Activated naive CD4-positive, alpha-beta T cell (primary cell): ENCODE measurements around the gene PACSIN2.
"Not testable (repeated sequence)": the region's sequence is repeated elsewhere in the genome, so short reads cannot be mapped to it uniquely, and the experiment has no call there.

Experiments used
- DNase-seq, 4 experiments: peaks; one replicate each; lab custom pipeline; 2025; lab: John Stamatoyannopoulos, UW

Gene PACSIN2

GRCh38 chr22:42926768-42927167 lies 88.2 kb downstream of the PACSIN2 start:
- DNase-seq: no peak

DNA sequence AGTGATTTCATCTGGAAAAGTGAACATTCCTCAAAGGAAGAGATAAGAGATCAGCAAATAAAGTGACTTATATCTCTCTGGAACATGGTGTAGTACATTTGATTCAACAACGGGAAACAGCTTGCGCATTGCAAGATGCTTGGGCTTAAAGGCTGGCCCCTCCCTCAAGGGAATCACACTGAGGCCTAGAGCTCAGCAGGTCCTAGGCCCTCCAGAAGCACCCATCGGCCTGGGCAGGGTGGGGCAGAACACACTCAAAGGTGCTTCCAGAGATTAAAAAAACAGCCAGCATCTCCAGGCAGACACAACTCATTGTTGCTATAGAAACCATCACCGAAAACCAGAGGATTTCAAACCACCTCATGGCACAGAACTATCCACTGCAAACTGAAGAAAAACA lies 88.8 kb downstream of the PACSIN2 start:
- no peak for DNase-seq

DNA sequence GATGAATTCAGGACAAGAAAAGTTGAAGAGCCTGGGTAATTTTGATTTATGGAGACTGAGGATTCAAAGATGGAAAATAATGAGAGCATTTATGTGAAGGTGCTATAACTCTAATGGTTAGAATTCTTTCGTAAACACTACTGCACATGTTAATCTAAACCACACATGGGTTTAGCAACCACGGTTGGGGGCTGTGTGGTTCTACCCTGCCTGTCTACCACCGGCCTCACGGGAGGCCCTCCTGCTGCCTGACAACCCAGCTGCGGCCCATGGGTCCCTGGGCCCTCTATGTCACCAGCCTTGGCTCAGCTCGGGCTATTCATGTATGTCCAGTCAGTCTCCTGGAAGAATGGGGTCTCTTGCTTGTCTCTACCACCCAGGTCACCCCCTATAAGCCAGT lies 89.4 kb downstream of the PACSIN2 start:
- DNase-seq: no peak

- not testable (repeated sequence) for DNase-seq
Observed at GRCh38 chr22:42925031-42925430, 89.9 kb downstream of the PACSIN2 start.

- DNase-seq: no peak
Observed at GRCh38 chr22:42924436-42924835, 90.5 kb downstream of the PACSIN2 start.

DNA sequence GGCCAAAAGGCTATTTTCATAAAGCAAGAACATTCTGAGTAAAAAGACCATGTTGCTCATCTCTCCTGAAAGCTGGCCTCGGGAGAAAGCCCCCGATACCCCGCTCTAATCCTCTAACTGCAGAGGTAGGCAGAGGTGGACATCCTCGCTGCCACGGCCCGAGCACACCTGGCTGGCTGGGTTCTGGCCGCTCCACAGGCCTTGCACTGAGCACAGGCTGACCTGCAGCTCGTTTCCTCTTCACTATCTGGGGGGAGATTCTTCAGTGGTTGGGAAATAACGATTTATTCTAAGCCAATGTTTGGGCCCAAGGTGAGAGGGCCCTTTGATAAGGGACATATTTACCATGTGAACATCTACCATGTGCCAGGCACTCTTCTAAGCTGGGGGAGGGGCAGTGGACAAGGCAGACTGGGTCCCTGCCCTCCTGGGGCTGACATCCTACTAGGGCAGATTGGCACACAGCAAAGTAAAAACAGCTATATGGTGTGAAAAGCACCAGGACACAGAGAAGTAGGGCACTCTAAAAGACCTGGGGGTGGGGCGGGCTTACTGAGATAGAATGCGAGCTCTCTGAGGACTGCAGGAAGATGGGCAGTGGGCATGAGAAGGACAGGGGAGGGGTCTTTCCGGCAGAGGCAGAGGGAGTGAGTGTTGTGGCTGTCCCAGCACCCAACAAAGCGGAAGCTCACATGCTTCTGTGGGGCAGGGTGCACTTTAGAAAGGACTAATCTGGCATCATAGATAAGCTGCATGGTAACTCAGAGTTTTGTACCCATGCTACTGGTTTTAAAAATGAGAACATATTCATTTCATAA lies 92.4 kb downstream of the PACSIN2 start:
- no peak for DNase-seq

- DNase-seq: no peak
Observed at GRCh38 chr22:42920101-42920820, 94.7 kb downstream of the PACSIN2 start.

GRCh38 chr22:42919199-42919598 lies 95.8 kb downstream of the PACSIN2 start:
- DNase-seq: no peak

DNA sequence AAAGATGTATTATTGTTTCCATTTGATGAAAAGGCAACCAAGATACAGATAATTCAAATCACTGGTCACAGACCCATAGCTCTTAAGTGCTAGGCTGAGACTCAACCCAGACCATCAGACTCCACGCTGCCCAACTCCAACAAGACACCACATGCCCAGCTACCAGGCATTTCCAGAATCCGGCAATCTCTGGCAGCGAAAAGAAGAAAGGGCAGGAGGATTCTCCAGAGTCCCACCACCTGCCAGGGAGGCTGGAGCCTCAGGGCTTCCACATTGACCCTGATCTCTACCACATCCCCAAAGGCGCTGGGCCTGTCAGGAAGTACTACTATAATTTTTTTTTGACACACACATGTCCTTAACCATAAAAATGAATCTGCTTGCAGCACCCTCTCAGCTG lies 96.4 kb downstream of the PACSIN2 start:
- no peak for DNase-seq

DNA sequence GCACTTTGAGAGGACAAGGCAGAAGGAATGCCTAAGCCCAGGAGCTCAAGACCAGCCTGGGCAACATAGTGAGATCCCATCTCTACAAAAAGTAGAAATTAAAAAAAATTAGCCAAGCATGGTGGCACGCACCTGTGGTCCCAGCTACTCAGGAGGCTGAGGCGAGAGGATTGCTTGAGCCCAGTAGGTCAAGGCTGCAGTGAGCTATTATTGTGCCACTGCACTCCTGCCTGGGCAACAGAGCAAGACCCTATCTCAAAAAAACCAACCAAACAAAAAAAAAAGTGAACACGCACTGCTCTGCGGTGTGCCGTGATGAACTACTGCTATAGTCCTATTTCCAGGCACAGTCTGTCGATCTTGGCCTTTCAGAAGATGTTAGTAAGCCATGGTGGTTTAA lies 97.6 kb downstream of the PACSIN2 start:
- not testable (repeated sequence) for DNase-seq

GRCh38 chr22:42915980-42916765 lies 98.8 kb downstream of the PACSIN2 start:
- DNase-seq: no peak

GRCh38 chr22:42914511-42915076 lies 100.4 kb downstream of the PACSIN2 start:
- DNase-seq: no peak

DNA sequence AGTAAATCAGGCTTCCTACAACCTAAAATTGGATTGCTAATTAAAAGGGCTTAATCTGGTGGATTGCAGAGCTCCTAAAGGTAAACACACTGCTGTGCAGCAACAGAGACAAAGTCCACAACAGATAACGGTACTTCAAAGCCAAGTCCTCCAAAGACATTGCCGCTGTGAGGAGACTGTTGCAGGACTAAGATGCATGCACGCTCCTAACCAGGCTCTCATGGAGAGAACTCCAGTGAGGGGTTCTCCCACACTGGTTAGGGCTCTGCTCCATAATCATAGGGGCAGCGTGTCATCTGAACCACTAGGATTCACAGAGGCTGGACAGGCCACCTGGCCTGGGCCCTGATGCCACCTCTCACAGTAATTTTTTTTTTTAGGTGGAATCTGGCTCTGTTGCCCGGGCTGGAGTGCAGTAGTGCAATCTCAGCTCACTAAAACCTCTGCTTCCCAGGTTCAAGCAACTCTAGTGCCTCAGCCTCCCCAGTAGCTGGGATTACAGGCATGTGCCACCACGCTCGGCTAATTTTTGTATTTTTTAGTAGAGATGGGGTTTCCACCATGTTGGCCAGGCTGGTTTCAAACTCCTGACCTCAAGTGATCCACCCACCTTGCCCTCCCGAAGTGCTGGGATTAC lies 101.0 kb downstream of the PACSIN2 start:
- DNase-seq: no peak

DNA sequence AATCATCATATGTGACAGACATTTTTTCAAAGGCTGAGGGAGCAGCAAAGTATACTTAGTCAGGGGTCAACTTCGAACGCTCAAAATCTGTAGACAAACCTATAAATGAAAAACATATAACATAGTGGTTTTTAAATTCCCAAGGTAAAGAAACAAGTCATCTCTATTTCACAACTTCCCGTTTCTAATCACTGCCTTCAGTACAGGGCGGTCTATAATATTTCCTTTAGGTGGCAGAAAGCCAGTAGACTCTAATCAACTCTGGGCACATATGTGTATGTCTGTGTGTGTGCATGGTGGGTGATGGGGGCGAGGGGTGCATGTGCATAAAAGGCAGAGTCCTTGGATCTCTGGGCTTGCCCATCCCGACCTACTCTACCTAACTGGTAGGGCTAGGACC lies 102.9 kb downstream of the PACSIN2 start:
- no peak for DNase-seq

DNA sequence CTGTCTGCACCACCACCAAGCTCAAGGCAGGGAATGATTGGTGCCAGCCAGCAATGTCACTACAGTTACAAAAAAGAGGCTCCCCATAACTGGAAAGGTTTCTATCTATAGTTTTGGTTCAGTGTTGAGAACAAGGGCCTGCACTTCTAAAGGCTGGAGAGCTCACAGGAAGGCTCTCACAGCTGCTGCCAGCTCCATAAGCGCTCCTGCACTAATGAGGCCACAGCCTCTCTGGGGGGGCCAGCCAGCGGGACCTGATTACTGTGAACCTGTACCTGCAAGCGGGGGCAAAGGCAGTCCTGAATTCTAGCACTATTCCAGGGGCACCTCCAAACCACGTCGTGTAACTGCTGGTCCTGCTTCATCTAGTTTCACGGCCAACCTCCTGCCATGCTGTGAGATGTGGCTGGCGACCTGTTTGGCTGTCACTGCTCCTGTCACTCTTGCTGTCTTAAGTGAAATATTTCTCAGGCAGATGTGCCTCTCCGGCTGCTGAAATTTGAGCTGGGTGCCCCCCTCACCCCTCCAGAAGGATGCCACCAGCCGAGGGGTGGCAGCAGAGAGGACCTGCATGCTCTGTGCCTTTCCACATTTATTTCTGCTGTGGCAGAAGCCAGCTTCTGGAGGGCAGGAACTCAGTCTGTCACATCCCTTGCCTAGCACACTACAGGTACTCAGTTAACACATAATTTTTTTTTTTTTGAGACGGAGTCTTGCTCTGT lies 104.6 kb downstream of the PACSIN2 start:
- no peak for DNase-seq

DNA sequence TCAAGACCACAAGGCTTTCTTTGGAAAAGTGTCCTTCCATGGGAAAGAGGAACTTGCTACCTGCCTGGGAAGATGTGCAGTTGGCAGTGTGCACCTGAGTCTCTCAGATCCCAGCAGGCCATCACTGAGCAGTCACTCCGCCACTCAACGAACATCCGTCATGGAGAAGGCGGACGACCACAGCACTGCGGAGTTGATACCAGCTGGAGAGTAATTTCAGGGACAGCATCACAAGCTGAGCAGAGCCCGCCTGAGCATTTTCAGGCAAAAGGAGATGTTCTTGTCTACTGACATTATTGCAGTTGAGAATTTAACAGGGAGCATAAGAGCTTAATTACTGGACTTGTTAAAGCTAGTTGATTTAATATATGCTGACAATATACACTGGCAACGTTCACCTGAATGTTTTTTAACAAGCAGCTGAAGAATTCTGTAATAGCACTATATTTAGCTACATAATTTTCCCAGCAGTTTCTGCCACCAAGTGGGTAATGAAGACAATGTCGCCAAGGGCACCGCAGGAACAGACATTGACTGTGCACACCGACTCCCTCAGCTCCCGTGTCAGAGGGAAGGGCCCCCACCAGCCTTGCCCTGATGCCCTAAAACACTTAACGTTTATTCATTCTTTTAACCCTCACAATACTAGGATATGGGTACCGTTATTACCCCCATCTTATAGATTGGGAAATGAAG lies 105.4 kb downstream of the PACSIN2 start:
- DNase-seq: no peak

GRCh38 chr22:42908374-42908746 lies 106.6 kb downstream of the PACSIN2 start:
- no peak for DNase-seq

- no peak for DNase-seq
Observed at GRCh38 chr22:42907404-42908373, 107.3 kb downstream of the PACSIN2 start.

GRCh38 chr22:42906605-42907348 lies 108.2 kb downstream of the PACSIN2 start:
- no peak for DNase-seq
